ENCODE results near the gene EARS2. TPM values are rescaled to one million over a fixed set of nuclear protein-coding genes. Genes with fewer than 3 reads are reported as not detected.

EARS2 gene
- total RNA-seq, 1 donor: 32.6 TPM

DNA sequence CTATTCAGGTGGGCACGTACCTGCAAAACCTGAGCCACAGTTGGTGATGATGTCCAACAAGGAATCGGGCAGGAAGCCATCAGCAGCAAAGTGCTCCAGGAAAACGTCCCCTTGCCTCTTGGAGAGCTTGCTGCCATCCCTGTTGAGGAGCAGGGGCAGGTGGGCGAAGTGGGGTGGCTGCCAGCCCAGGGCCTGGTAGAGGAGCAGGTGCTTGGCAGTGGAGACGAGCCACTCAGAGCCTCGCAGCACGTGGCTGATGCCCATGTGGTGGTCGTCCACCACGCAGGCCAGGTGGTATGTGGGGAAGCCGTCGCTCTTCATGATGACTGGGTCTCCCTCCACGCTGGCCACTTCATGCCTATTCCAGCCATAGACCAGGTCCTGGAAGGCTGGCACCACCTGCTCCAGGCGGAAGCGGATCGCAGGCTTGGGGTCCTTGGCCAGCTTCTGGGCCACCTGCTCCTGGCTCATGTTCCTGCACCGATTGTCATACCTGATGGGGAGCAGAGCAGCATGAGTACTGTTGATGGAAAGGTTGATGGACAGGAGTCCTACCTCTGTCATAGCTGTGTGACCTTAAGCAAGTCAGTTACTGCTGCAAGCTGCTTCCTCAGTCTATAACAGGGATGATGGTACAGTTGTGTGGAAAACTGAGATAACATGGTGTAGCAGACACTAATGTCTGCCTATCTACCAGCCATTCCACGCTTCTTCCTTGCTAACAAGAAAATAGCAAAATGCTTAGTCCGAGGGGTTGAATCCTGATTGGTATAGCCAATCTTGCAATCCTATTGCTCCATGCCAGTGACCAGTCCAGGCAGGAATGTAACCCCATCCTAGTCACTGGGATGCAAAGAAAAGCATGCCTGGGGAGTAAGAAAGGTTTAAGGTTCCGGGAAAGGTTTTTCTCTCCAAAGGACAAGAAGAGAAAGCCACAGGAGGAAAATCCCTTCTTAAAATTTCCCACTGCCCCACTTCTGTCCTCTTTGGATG is 22.0 kb downstream of the EARS2 start:
- DNase-seq (ENCODE audit: insufficient read length, low spot score, missing footprints): no peak
- no peaks in the 10 kb centered on the region for H3K27me3 ChIP-seq (ENCODE audit: insufficient read depth, low read length)
- no peak overlapping the region for H2AFZ ChIP-seq (ENCODE audit: low read length)
- TF ChIP-seq, protein P1, sequence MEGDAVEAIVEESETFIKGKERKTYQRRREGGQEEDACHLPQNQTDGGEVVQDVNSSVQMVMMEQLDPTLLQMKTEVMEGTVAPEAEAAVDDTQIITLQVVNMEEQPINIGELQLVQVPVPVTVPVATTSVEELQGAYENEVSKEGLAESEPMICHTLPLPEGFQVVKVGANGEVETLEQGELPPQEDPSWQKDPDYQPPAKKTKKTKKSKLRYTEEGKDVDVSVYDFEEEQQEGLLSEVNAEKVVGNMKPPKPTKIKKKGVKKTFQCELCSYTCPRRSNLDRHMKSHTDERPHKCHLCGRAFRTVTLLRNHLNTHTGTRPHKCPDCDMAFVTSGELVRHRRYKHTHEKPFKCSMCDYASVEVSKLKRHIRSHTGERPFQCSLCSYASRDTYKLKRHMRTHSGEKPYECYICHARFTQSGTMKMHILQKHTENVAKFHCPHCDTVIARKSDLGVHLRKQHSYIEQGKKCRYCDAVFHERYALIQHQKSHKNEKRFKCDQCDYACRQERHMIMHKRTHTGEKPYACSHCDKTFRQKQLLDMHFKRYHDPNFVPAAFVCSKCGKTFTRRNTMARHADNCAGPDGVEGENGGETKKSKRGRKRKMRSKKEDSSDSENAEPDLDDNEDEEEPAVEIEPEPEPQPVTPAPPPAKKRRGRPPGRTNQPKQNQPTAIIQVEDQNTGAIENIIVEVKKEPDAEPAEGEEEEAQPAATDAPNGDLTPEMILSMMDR (IDR thresholded peaks at IDR 0.05; ENCODE audit: extremely low read depth, low read depth, low read length): no peak
- peaks cover 60% of the 10 kb centered on the region for H3K36me3 ChIP-seq (ENCODE audit: insufficient read depth, low read length)
- no peaks in the 10 kb centered on the region for H3K79me2 ChIP-seq (ENCODE audit: insufficient read depth, low read length)
- peaks cover 22% of the 10 kb centered on the region for H3K4me1 ChIP-seq (ENCODE audit: insufficient read depth, low read length)
- H3K4me2 ChIP-seq (ENCODE audit: insufficient read depth, low read length): peak overlapping the region; percentile 37
- no peaks in the 10 kb centered on the region for H3K9me3 ChIP-seq (ENCODE audit: low read depth, low read length)
- H3K27ac ChIP-seq (ENCODE audit: low read depth, low read length): peak overlapping the region; percentile 41
- H3K4me3 ChIP-seq (ENCODE audit: insufficient read depth, low read length): no peak overlapping the region
- no peaks in the 10 kb centered on the region for H4K20me1 ChIP-seq (ENCODE audit: insufficient read depth, low read length)

DNA sequence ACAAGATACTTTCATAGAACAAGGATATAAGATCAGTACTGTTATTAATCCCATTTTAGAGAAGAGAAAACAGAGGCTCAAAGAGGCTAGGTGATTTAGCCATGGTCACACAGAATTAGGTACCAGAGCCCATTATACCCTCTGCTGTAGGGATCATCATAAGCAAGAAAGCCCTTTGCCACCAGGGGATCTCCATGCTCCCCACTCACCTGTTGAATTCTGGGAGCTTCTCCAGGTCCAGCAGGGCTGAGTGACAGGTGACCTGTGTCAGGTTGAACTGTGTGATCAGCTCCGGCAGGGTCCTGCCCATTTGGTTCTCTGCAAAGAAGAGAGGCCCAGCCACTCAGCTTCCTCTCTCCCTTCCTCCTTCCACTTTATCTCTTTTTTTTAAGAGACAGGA is 24.7 kb downstream of the EARS2 start:
- no peaks in the 10 kb centered on the region for H3K79me2 ChIP-seq (ENCODE audit: insufficient read depth, low read length)
- H3K27ac ChIP-seq (ENCODE audit: low read depth, low read length): no peak overlapping the region
- no peaks in the 10 kb centered on the region for H3K27me3 ChIP-seq (ENCODE audit: insufficient read depth, low read length)
- no peaks in the 10 kb centered on the region for H3K9me3 ChIP-seq (ENCODE audit: low read depth, low read length)
- H3K4me2 ChIP-seq (ENCODE audit: insufficient read depth, low read length): no peak overlapping the region
- H2AFZ ChIP-seq (ENCODE audit: low read length): no peak overlapping the region
- peaks cover 12% of the 10 kb centered on the region for H3K4me1 ChIP-seq (ENCODE audit: insufficient read depth, low read length)
- no peak for DNase-seq (ENCODE audit: insufficient read length, low spot score, missing footprints)
- H3K4me3 ChIP-seq (ENCODE audit: insufficient read depth, low read length): no peak overlapping the region
- H4K20me1 ChIP-seq (ENCODE audit: insufficient read depth, low read length): no peaks in the 10 kb centered on the region
- peaks cover 76% of the 10 kb centered on the region for H3K36me3 ChIP-seq (ENCODE audit: insufficient read depth, low read length)
- TF ChIP-seq, protein P1 (IDR thresholded peaks at IDR 0.05; ENCODE audit: extremely low read depth, low read depth, low read length): no peak

DNA sequence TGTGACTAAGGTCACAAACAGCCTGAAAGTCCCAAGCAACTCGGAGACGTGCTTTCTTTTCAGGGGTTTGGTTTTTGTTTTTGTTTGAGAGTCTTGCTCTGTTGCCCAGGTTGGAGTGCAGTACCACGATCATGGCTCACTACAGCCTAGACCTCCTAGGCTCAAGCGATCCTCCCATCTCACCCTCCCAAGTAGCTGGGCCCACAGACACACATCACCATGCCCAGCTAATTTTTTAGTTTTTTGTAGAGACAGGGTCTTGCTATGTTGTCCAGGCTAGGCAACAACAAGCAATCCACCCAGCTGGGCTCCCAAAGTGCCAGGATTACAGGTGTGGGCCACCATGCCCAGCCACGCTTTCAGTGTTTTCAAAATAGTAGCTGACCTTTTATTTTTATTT is 27.1 kb downstream of the EARS2 start:
- Histone ChIP-seq H3K4me1 (ENCODE audit: insufficient read depth, low read length) (peaks cover under 1% of the 10 kb centered on the region), H3K36me3 (ENCODE audit: insufficient read depth, low read length) (peaks cover 65% of the 10 kb centered on the region), H3K4me3 (ENCODE audit: insufficient read depth, low read length) (no peak overlapping the region), H3K27me3 (ENCODE audit: insufficient read depth, low read length) (no peaks in the 10 kb centered on the region), H2AFZ (ENCODE audit: low read length) (no peak overlapping the region), H3K27ac (ENCODE audit: low read depth, low read length) (no peak overlapping the region), H3K4me2 (ENCODE audit: insufficient read depth, low read length) (no peak overlapping the region), H3K9me3 (ENCODE audit: low read depth, low read length) (no peaks in the 10 kb centered on the region), H3K79me2 (ENCODE audit: insufficient read depth, low read length) (no peaks in the 10 kb centered on the region), H4K20me1 (ENCODE audit: insufficient read depth, low read length) (no peaks in the 10 kb centered on the region)
- TF ChIP-seq, protein P1 (IDR thresholded peaks at IDR 0.05; ENCODE audit: extremely low read depth, low read depth, low read length): no peak
- no peak for DNase-seq (ENCODE audit: insufficient read length, low spot score, missing footprints)

DNA sequence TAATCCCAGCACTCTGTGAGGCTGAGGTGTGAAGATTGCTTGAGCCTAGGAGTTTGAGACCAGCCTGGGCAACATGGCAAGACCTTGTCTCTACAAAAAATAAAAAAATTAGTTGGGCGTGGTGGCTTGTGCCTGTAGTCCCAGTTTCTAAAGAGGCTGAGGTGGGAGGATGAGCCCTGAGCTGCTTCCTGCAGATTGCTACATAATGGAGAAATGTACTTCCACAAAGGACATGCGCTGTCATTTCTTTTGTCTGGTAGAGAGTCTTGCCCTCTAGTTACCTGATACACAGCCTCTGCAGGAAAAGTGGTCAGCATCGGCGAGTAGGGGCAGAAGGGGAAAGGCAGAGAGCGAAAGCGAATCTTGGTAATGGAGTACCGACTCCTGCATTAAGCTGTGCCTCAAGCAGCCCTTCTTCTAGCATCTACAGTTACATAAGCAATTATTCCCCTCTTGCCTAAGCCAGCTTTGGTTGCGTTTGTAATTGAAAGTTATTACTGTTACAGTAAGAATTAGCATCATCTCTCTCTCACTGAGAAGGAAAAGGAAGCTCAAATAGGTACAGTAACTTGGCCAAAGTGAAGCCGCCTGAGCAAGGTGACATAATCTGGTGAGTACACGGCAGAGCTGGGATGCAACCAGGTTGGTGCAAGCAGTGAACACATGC is 28.4 kb downstream of the EARS2 start:
- Histone ChIP-seq H3K27me3 (ENCODE audit: insufficient read depth, low read length) (no peaks in the 10 kb centered on the region), H4K20me1 (ENCODE audit: insufficient read depth, low read length) (no peaks in the 10 kb centered on the region), H3K9me3 (ENCODE audit: low read depth, low read length) (no peaks in the 10 kb centered on the region), H3K36me3 (ENCODE audit: insufficient read depth, low read length) (peaks cover 61% of the 10 kb centered on the region), H3K4me3 (ENCODE audit: insufficient read depth, low read length) (no peak overlapping the region), H3K4me2 (ENCODE audit: insufficient read depth, low read length) (no peak overlapping the region), H2AFZ (ENCODE audit: low read length) (no peak overlapping the region), H3K4me1 (ENCODE audit: insufficient read depth, low read length) (no peaks in the 10 kb centered on the region), H3K79me2 (ENCODE audit: insufficient read depth, low read length) (no peaks in the 10 kb centered on the region), H3K27ac (ENCODE audit: low read depth, low read length) (no peak overlapping the region)
- TF ChIP-seq, protein P1 (IDR thresholded peaks at IDR 0.05; ENCODE audit: extremely low read depth, low read depth, low read length): no peak
- DNase-seq (ENCODE audit: insufficient read length, low spot score, missing footprints): no peak
